CD14-positive monocyte (primary cell): ENCODE measurements around the gene GGN. TPM values are rescaled to one million over a fixed set of nuclear protein-coding genes. Genes with fewer than 3 reads are reported as not detected.

Experiments
- DNase-seq, 3 donors: peaks; one replicate each; pipeline ENCODE4 v3.0.0-alpha.2; 2011 to 2022
- H2AFZ ChIP-seq: 2 replicates; pipeline ENCODE4 v1.6.0; 2012; ENCODE audit warnings: mild to moderate bottlenecking, low read depth, low read length, inconsistent platforms; ENCODE audit not compliant: insufficient read depth, poor library complexity, severe bottlenecking
- H3K27ac ChIP-seq, 2 donors: 1 replicate in 1 of 2; 2 replicates in 1 of 2; pipeline ENCODE4 v1.5.1; 2012 to 2013; ENCODE audit warnings: low read length in 2 of 2, control low read depth in 1 of 2, inconsistent platforms in 1 of 2, low read depth in 1 of 2, mild to moderate bottlenecking in 1 of 2
- H3K27me3 ChIP-seq, 2 donors: one replicate each; pipeline versions ENCODE4 v1.6.0 to v1.6.1; 2011 to 2013; ENCODE audit warnings: low read length in 2 of 2; ENCODE audit not compliant: control insufficient read depth in 2 of 2, insufficient read depth in 2 of 2
- H3K36me3 ChIP-seq, 2 donors: replicated peaks in 1 of 2; 1 replicate in 1 of 2; 2 replicates in 1 of 2; pipeline versions ENCODE4 v1.5.1 to v1.6.1; 2012 to 2013; ENCODE audit warnings: low read length in 2 of 2, control low read depth in 1 of 2, inconsistent platforms in 1 of 2, mild to moderate bottlenecking in 1 of 2; ENCODE audit not compliant: insufficient read depth in 2 of 2, control insufficient read depth in 1 of 2
- H3K4me1 ChIP-seq, 2 donors: 1 replicate in 1 of 2; 2 replicates in 1 of 2; pipeline versions ENCODE4 v1.5.1 to v1.6.1; 2012 to 2013; ENCODE audit warnings: low read length in 2 of 2, control low read depth in 1 of 2, inconsistent platforms in 1 of 2, mild to moderate bottlenecking in 1 of 2, moderate library complexity in 1 of 2; ENCODE audit not compliant: insufficient read depth in 2 of 2, control insufficient read depth in 1 of 2
- H3K4me2 ChIP-seq: replicated peaks from 2 replicates; pipeline ENCODE3; 2012; ENCODE audit warnings: low read length, moderate library complexity, mild to moderate bottlenecking; ENCODE audit not compliant: poor library complexity, severe bottlenecking; ENCODE audit errors: extremely low read depth
- H3K4me3 ChIP-seq, 3 experiments: fragments of 200-600 bp in 1 of 3; sonication (generic) in 1 of 3; replicated peaks in 1 of 3; 1 replicate in 2 of 3; 2 replicates in 1 of 3; pipeline ENCODE4 v1.5.1; 2011 to 2013; ENCODE audit warnings: low read length in 3 of 3, mild to moderate bottlenecking in 3 of 3, control low read depth in 2 of 3, low read depth in 2 of 3, inconsistent platforms in 1 of 3, moderate library complexity in 1 of 3
- H3K79me2 ChIP-seq: 2 replicates; pipeline ENCODE4 v1.6.0; 2012; ENCODE audit warnings: mild to moderate bottlenecking, control low read depth, inconsistent platforms, low read length, moderate library complexity; ENCODE audit not compliant: insufficient read depth
- H3K9ac ChIP-seq: 2 replicates; pipeline ENCODE4 v1.6.0; 2017; ENCODE audit warnings: low read length, mild to moderate bottlenecking; ENCODE audit not compliant: insufficient read depth, poor library complexity, severe bottlenecking
- H3K9me3 ChIP-seq, 2 donors: replicated peaks in 1 of 2; 1 replicate in 1 of 2; 2 replicates in 1 of 2; pipeline versions ENCODE4 v1.5.1 to v1.6.1; 2012 to 2013; ENCODE audit warnings: low read length in 2 of 2, control low read depth in 1 of 2; ENCODE audit not compliant: control insufficient read depth in 1 of 2, insufficient read depth in 1 of 2
- H4K20me1 ChIP-seq: 2 replicates; pipeline ENCODE4 v1.6.0; 2012; ENCODE audit warnings: mild to moderate bottlenecking, low read length, control low read depth, moderate library complexity; ENCODE audit not compliant: insufficient read depth
- H3K27ac Mint-ChIP-seq, 7 donors: one replicate each; pipeline ENCODE4 v1.8.0; 2020; ENCODE audit warnings: mild to moderate bottlenecking in 7 of 7, mixed read lengths in 7 of 7, moderate library complexity in 6 of 7, inconsistent platforms in 2 of 7
- H3K27me3 Mint-ChIP-seq, 3 donors: one replicate each; pipeline ENCODE4 v1.8.0; 2021 to 2022; ENCODE audit warnings: low read depth in 3 of 3, mild to moderate bottlenecking in 3 of 3, mixed read lengths in 3 of 3, moderate library complexity in 3 of 3, inconsistent platforms in 1 of 3
- H3K36me3 Mint-ChIP-seq, 2 donors: one replicate each; pipeline ENCODE4 v1.8.0; 2020; ENCODE audit warnings: mixed read lengths in 2 of 2, inconsistent platforms in 1 of 2, mild to moderate bottlenecking in 1 of 2
- H3K4me1 Mint-ChIP-seq: one replicate; pipeline ENCODE4 v1.8.0; 2020; ENCODE audit warnings: mild to moderate bottlenecking, mixed read lengths
- H3K4me3 Mint-ChIP-seq, 2 donors: one replicate each; pipeline ENCODE4 v1.8.0; 2020; ENCODE audit warnings: mild to moderate bottlenecking in 2 of 2, mixed read lengths in 2 of 2, moderate library complexity in 1 of 2
- H3K9me3 Mint-ChIP-seq, 7 donors: one replicate each; pipeline ENCODE4 v1.8.0; 2020 to 2022; ENCODE audit warnings: mixed read lengths in 7 of 7, mild to moderate bottlenecking in 6 of 7, moderate library complexity in 6 of 7, inconsistent platforms in 2 of 7
- WGBS: methylation state at CpG from one replicate; pipeline ENCODE4 v1.1.5; 2013; ENCODE audit warnings: missing lambda C conversion rate; ENCODE audit not compliant: insufficient coverage; 5-methylcytosine and 5-hydroxymethylcytosine counted together
- intact Hi-C, 2 donors: fragments of 100-400 bp; cut with micrococcal nuclease; formaldehyde crosslinking; loops; one replicate each; pipeline versions ENCODE4 v1.15.0 to v1.15.1; 2023
- polyA plus RNA-seq, 3 donors: library from polyadenylated mRNA; depleted of rRNA in 1 of 3; unstranded in 2 of 3; stranded (reverse) in 1 of 3; fragments of 300-500 nt in 2 of 3; fragments of >200 nt in 1 of 3; fragmentation: Illumina TruSeq in 2 of 3; gene quantifications; 1 replicate in 2 of 3; 2 replicates in 1 of 3; pipeline ENCODE4 v1.2.3, GENCODE V29; 2012 to 2021
- TF ChIP-seq, protein P1 (sequence below): fragments of 200-600 bp; IDR thresholded peaks from one replicate; pipeline ENCODE4 v1.8.0; 2022; ENCODE audit warnings: antibody characterized with exemption, mild to moderate bottlenecking

The GGN gene
- polyA plus RNA-seq, 3 donors: 0.12 to 0.56 TPM; not detected in 1

DNA sequence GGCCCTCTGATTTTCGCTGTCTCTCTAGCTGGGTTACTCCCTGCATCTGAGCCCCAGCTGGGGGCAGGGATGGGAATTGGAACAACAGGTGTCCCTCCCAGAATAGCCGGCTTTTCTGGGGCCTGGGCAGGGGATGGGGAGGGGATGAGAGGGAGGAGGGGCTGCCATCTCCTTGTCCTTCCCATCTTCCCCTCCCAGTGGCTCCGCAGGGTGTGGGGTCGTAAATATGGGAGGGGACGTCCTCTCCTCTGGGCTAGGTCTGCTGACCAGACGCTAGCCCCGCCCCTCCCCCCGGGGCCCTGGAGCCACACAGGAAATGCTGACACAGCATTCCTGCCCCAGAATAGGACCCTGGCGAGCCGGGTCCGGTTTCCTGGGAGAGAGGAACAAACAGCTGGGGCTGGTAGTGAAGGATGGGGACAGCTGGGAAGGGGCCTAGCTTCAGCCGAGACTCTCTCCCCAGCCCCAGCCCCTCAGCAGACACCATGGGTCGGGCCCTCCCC, 46.8 kb upstream of the GGN start:
- Mint-ChIP-seq H3K27me3 (peaks cover 8 to 12% (median 11%) of the 10 kb centered on the region in 3 donors), H3K27ac (no peak overlapping the region), H3K36me3 (no peaks in the 10 kb centered on the region), H3K9me3 (peaks cover 0 to 1% (median 0%) of the 10 kb centered on the region in 7 donors), H3K4me3 (peak overlapping the region in 1 of 2 donors; percentile 61), H3K4me1 (peaks cover 20% of the 10 kb centered on the region)
- intact Hi-C loops: no loop called here
- Histone ChIP-seq H3K27me3 (peaks cover 0 to 13% of the 10 kb centered on the region in 2 donors), H3K4me3 (no peak overlapping the region), H3K4me2 (no peak overlapping the region), H3K79me2 (no peaks in the 10 kb centered on the region), H3K4me1 (peaks cover 14 to 15% of the 10 kb centered on the region in 2 donors), H3K36me3 (no peaks in the 10 kb centered on the region), H2AFZ (no peak overlapping the region), H3K27ac (no peak overlapping the region), H3K9me3 (no peaks in the 10 kb centered on the region), H3K9ac (no peak overlapping the region), H4K20me1 (no peaks in the 10 kb centered on the region)
- TF ChIP-seq, protein P1, sequence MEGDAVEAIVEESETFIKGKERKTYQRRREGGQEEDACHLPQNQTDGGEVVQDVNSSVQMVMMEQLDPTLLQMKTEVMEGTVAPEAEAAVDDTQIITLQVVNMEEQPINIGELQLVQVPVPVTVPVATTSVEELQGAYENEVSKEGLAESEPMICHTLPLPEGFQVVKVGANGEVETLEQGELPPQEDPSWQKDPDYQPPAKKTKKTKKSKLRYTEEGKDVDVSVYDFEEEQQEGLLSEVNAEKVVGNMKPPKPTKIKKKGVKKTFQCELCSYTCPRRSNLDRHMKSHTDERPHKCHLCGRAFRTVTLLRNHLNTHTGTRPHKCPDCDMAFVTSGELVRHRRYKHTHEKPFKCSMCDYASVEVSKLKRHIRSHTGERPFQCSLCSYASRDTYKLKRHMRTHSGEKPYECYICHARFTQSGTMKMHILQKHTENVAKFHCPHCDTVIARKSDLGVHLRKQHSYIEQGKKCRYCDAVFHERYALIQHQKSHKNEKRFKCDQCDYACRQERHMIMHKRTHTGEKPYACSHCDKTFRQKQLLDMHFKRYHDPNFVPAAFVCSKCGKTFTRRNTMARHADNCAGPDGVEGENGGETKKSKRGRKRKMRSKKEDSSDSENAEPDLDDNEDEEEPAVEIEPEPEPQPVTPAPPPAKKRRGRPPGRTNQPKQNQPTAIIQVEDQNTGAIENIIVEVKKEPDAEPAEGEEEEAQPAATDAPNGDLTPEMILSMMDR: no peak
- WGBS: 60% methylated on average over 1 of the region's 13 CpGs
- no peak for DNase-seq

DNA sequence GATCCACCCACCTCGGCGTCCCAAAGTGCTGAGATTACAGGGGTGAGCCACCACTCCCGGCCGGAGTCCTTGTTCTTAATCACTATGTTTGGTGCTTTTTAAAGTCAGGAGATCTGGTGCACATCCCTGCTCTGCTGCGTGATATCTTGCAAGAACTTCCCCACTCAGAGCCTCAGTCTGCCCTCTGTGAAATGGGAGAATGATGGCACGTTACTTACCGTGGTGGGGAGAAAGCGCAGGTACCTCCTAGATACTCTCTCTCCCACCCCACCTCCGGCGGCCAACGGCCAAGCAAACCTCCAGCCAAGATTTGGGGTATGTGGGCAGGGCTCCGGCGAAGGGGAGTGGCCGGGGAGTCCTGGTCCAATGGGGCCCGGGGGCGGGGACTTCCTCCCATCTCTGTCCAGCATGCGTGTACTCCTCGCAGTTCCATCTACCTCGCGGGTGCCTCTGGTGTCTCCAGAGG, 45.5 kb upstream of the GGN start, which contains the start of gene RYR1:
Gene RYR1 (plus strand): TSS at position 424 of the 466 bp plus-strand sequence. CDS start 139 bp downstream, outside the sequence.
- Histone ChIP-seq H3K27me3 (peaks cover 0 to 13% of the 10 kb centered on the region in 2 donors), H3K4me2 (peak within 1 kb of the TSS; percentile 43), H3K36me3 (no peaks in the 10 kb centered on the region), H4K20me1 (no peaks in the 10 kb centered on the region), H3K4me1 (peaks cover 14 to 15% of the 10 kb centered on the region in 2 donors), H3K79me2 (no peaks in the 10 kb centered on the region), H3K9ac (no peak within 1 kb of the TSS), H3K4me3 (peak within 1 kb of the TSS in 1 of 3 experiments; percentile 38), H3K27ac (no peak within 1 kb of the TSS), H2AFZ (peak within 1 kb of the TSS; percentile 41), H3K9me3 (no peaks in the 10 kb centered on the region)
- Mint-ChIP-seq H3K27ac (peak within 1 kb of the TSS in 3 of 7 donors; percentile 25 to 79 (median 38)), H3K27me3 (peaks cover 10 to 13% (median 10%) of the 10 kb centered on the region in 3 donors), H3K9me3 (peaks cover 0 to 1% (median 0%) of the 10 kb centered on the region in 7 donors), H3K36me3 (no peaks in the 10 kb centered on the region), H3K4me1 (peaks cover 20% of the 10 kb centered on the region), H3K4me3 (peak within 1 kb of the TSS; percentile 52 to 82)
- WGBS: 11% methylated on average over 9 of the region's 20 CpGs
- TF ChIP-seq, protein P1: no peak
- intact Hi-C loops: no loop called here
- peak; percentile 53 to 66 (median 63) for DNase-seq
